ENCODE results near the gene INO80. TPM values are rescaled to one million over a fixed set of nuclear protein-coding genes. Genes with fewer than 3 reads are reported as not detected.

Gene INO80
- total and polyA plus RNA-seq, 2 donors (not counting 3 experiments of a cell fraction or from before 2014, with no cell fraction given): 5.7 to 29.1 TPM

- H3K79me2 ChIP-seq (ENCODE audit: control insufficient read depth, insufficient read depth, low read length): no peaks in the 10 kb centered on the region
- no TSS peak for BruUV-seq (replicated peaks)
- no peak overlapping the region for H3K4me3 ChIP-seq (replicated peaks in 1 of 3; ENCODE audit: insufficient read depth in 1 of 3, low read depth in 1 of 3, low read length in 3 of 3)
- H3K4me1 ChIP-seq (ENCODE audit: control insufficient read depth, extremely low read depth, insufficient read depth, low read length): no peaks in the 10 kb centered on the region
- H2AFZ ChIP-seq (ENCODE audit: low read depth, low read length): no peak overlapping the region
- H3K9ac ChIP-seq (replicated peaks; ENCODE audit: extremely low read depth, insufficient read depth, low read length): no peak overlapping the region
- no peak for TF ChIP-seq POLR2AphosphoS5 (IDR thresholded peaks at IDR 0.05; ENCODE audit: insufficient read depth, low read depth, low read length)
- no peak for TF ChIP-seq MAX (IDR thresholded peaks at IDR 0.05; ENCODE audit: insufficient read depth, insufficient read length)
- TF ChIP-seq JUN (IDR thresholded peaks at IDR 0.05; ENCODE audit: borderline replicate concordance, insufficient read depth, insufficient read length, low read depth): no peak
- no peak for TF ChIP-seq FOS (IDR thresholded peaks at IDR 0.05; ENCODE audit: borderline replicate concordance, insufficient read depth, low read length)
- TF ChIP-seq POLR2A (IDR thresholded peaks at IDR 0.05; ENCODE audit: low read depth, low read length): no peak
- TF ChIP-seq CTCF (IDR thresholded peaks at IDR 0.05; ENCODE audit: extremely low read depth in 1 of 2, insufficient read depth in 1 of 2, low read depth in 1 of 2, low read length in 2 of 2): no peak
- no peak for TF ChIP-seq EZH2 (IDR thresholded peaks at IDR 0.05; ENCODE audit: borderline replicate concordance, low read depth, low read length, severe bottlenecking)
- no peak for TF ChIP-seq GATA2 (IDR thresholded peaks at IDR 0.05; ENCODE audit: insufficient read depth, insufficient read length, low read depth, low read length)
- no peak for TF ChIP-seq MYC (IDR thresholded peaks at IDR 0.05; ENCODE audit: low read depth, low read length)
- no peak overlapping the region for H3K27ac ChIP-seq (ENCODE audit: insufficient read depth, low read depth, low read length)
- H3K9me3 ChIP-seq (replicated peaks; ENCODE audit: control insufficient read depth, insufficient read depth, low read length): no peaks in the 10 kb centered on the region
- FAIRE-seq: no peak
- no peak overlapping the region for H3K4me2 ChIP-seq (ENCODE audit: insufficient read depth, low read length)
- ChIA-PET POLR2A (no interaction called here), CTCF (no interaction called here)
- intact Hi-C loops (cut with micrococcal nuclease) (no loop called here), dilution Hi-C loops (cut with MboI; ENCODE audit: extremely low pct_ligation_motif_present, low sequenced_read_pairs) (no loop called here)
- H3K27me3 ChIP-seq (ENCODE audit: control insufficient read depth in 2 of 2, insufficient read depth in 2 of 2, low read length in 2 of 2): no peaks in the 10 kb centered on the region
- DNase-seq (ENCODE audit: low read depth, low spot score): no peak
- H3K36me3 ChIP-seq (ENCODE audit: control insufficient read depth in 2 of 2, extremely low read depth in 1 of 2, insufficient read depth in 2 of 2, low read length in 2 of 2): peaks cover 21 to 36% of the 10 kb centered on the region in 2 experiments
- H3K9me1 ChIP-seq (replicated peaks; ENCODE audit: control insufficient read depth, extremely low read depth, insufficient read depth, low read length): no peaks in the 10 kb centered on the region
- no peaks in the 10 kb centered on the region for H4K20me1 ChIP-seq (replicated peaks; ENCODE audit: control insufficient read depth, extremely low read depth, insufficient read depth, low read length)
Observed at GRCh38 chr15:41051139-41051538, 64.9 kb downstream of the INO80 start.

All from endothelial cell of umbilical vein (primary cell).